ENCODE measurements around the gene PKNOX2. TPM values are rescaled to one million over a fixed set of nuclear protein-coding genes. Genes with fewer than 3 reads are reported as not detected.

Gene PKNOX2
- total RNA-seq, 6 experiments from 2014 or later: 0.10 TPM; not detected in 5

DNA sequence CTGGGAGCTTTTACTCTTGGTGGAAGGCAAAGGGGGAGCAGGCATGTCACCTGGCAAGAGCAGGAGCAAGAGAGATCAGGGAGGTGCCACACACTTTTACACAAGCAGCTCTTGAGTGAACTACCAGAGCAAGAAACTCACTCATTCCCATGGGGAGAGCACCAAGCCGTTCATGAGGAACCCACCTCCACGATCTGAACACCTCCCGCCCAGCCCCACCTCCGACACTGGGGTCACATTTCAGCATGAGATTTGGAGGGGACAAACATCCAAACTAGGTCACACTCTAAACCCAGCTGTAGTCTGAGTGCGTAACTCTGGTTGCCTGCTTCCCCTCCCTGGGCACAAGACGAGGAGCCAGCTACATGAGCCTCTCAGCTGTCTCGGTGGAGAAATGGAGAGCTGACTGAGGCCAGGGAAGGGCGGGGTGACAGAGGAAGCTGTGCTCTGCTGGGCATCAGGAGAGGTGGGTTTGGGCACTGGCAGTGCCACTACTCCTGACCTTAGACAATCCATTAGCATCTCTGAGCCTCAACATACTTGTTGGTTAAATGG is 134.6 kb downstream of the PKNOX2 start:
- Mint-ChIP-seq H3K27ac (no peak overlapping the region), H3K9me3 (no peaks in the 10 kb centered on the region), H3K4me3 (no peak overlapping the region), H3K4me1 (ENCODE audit: low read depth) (peaks cover 15% of the 10 kb centered on the region), H3K27me3 (ENCODE audit: insufficient read depth) (peaks cover 37% of the 10 kb centered on the region), H3K36me3 (ENCODE audit: low read depth) (no peaks in the 10 kb centered on the region)
- TF ChIP-seq, protein P1, sequence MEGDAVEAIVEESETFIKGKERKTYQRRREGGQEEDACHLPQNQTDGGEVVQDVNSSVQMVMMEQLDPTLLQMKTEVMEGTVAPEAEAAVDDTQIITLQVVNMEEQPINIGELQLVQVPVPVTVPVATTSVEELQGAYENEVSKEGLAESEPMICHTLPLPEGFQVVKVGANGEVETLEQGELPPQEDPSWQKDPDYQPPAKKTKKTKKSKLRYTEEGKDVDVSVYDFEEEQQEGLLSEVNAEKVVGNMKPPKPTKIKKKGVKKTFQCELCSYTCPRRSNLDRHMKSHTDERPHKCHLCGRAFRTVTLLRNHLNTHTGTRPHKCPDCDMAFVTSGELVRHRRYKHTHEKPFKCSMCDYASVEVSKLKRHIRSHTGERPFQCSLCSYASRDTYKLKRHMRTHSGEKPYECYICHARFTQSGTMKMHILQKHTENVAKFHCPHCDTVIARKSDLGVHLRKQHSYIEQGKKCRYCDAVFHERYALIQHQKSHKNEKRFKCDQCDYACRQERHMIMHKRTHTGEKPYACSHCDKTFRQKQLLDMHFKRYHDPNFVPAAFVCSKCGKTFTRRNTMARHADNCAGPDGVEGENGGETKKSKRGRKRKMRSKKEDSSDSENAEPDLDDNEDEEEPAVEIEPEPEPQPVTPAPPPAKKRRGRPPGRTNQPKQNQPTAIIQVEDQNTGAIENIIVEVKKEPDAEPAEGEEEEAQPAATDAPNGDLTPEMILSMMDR (IDR thresholded peaks at IDR 0.05): no peak
- no peak for DNase-seq

DNA sequence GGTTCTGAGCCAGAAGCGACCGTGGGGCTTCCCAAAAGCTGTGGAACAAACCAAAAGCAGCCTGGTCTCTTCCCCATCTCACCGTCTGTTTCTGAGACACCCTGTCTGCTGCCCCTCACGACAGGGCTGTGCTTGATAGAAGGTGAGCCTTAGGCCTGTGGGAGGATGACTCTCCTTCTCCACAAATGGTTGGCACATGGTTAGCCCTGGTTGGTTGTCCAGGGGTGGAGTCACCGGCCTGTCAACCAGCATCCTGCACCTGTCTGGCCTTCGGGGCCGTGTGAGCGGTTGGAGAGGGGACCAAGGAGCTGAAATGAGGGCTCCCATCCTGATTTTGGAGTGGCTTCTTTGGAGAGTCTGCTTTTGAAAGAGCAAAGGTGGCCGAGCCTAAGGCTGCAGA is 135.3 kb downstream of the PKNOX2 start:
- H3K9me3 Mint-ChIP-seq: no peaks in the 10 kb centered on the region
- no peak for DNase-seq
- peaks cover 15% of the 10 kb centered on the region for H3K4me1 Mint-ChIP-seq (ENCODE audit: low read depth)
- H3K36me3 Mint-ChIP-seq (ENCODE audit: low read depth): no peaks in the 10 kb centered on the region
- peaks cover 30% of the 10 kb centered on the region for H3K27me3 Mint-ChIP-seq (ENCODE audit: insufficient read depth)
- H3K4me3 Mint-ChIP-seq: no peak overlapping the region
- H3K27ac Mint-ChIP-seq: no peak overlapping the region
- TF ChIP-seq, protein P1 (IDR thresholded peaks at IDR 0.05): no peak

DNA sequence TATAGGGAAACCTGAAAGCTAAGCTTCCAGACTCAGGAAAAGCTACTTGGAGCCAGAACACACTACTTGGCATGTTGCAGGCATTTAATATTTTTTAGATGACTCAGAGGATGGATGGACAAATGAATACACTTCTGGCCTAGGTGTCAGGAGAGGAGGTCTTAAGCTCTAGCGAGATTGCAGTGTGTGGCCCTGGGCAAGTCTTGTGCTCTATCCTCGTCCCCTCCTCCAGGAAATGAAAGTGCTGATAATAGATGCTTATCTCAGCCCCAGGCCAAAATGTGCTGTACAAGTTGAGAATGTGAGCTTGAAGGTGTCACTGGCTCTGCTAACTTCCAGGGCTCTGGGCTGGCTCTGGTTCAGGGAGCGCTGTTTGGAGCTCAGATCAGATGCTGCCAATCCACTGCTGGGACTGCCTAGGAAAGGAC is 136.3 kb downstream of the PKNOX2 start:
- peaks cover 31% of the 10 kb centered on the region for H3K27me3 Mint-ChIP-seq (ENCODE audit: insufficient read depth)
- TF ChIP-seq, protein P1 (IDR thresholded peaks at IDR 0.05): no peak
- H3K27ac Mint-ChIP-seq: no peak overlapping the region
- no peak overlapping the region for H3K4me3 Mint-ChIP-seq
- H3K9me3 Mint-ChIP-seq: no peaks in the 10 kb centered on the region
- H3K36me3 Mint-ChIP-seq (ENCODE audit: low read depth): no peaks in the 10 kb centered on the region
- peaks cover 15% of the 10 kb centered on the region for H3K4me1 Mint-ChIP-seq (ENCODE audit: low read depth)
- peak; percentile 76 for DNase-seq

DNA sequence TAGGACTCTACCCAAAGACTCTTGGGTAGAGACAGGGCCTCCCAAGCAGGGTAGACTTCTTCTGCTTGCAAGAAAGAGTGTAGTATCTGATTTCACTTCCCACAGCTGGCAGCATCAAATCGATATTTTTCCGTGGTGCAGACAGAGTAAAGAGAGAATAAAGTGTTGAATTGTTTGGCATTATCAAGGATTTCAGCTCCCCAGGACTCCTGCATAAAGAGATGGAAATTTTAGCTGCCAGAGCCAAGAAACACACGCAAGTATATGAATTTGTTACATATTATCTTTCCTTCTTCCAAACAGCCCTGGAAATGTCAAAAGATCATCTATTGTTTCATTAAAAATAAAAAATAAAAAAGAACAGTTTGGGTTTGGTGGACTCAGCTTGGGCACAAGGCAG is 136.8 kb downstream of the PKNOX2 start:
- no peaks in the 10 kb centered on the region for H3K9me3 Mint-ChIP-seq
- H3K4me1 Mint-ChIP-seq (ENCODE audit: low read depth): peaks cover 15% of the 10 kb centered on the region
- DNase-seq: no peak
- peaks cover 26% of the 10 kb centered on the region for H3K27me3 Mint-ChIP-seq (ENCODE audit: insufficient read depth)
- no peak overlapping the region for H3K4me3 Mint-ChIP-seq
- H3K36me3 Mint-ChIP-seq (ENCODE audit: low read depth): no peaks in the 10 kb centered on the region
- no peak overlapping the region for H3K27ac Mint-ChIP-seq
- TF ChIP-seq, protein P1 (IDR thresholded peaks at IDR 0.05): no peak

DNA sequence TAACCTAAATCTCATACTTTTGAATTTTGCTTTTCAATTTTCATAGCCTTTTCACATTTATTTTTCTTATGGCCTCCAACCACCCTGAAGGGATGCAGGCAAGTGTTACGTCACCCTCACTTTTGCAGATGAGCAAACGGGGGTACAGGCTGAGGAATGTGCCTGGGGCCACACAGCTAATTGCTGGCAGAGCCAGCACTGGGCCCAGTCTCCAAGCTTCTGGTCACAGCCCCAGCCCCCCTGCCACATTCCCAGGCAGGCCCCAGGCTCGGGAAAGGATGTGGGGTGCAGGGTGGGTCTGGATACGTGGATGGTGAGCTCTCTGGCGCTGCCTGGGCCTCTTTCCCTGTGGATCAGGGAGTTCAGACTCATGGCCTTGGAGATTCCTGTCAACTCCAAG is 138.6 kb downstream of the PKNOX2 start:
- no peaks in the 10 kb centered on the region for H3K36me3 Mint-ChIP-seq (ENCODE audit: low read depth)
- H3K4me1 Mint-ChIP-seq (ENCODE audit: low read depth): peaks cover 15% of the 10 kb centered on the region

More for the DNA sequence above, 138.6 kb downstream of the PKNOX2 start:
- no peak overlapping the region for H3K27ac Mint-ChIP-seq
- DNase-seq: no peak
- TF ChIP-seq, protein P1 (IDR thresholded peaks at IDR 0.05): no peak
- H3K27me3 Mint-ChIP-seq (ENCODE audit: insufficient read depth): peaks cover 20% of the 10 kb centered on the region
- no peak overlapping the region for H3K4me3 Mint-ChIP-seq
- H3K9me3 Mint-ChIP-seq: no peaks in the 10 kb centered on the region

Data from HFFc6 (cell line).